GM19043 (cell line): ENCODE results near the gene UQCC5.

ENCODE experiments used
- ATAC-seq: cut with Tn5 transposase; IDR thresholded peaks from one replicate; pipeline ENCODE4 v1.9.1; 2021; ENCODE audit warnings: low read depth; ENCODE audit not compliant: unreplicated experiment

UQCC5 gene, protein sequence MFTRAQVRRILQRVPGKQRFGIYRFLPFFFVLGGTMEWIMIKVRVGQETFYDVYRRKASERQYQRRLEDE

GRCh38 chr3:52536369-52537164 lies at the start of gene UQCC5:
Gene UQCC5 (plus strand): TSS chr3:52536605. CDS start chr3:52536756, 151 bp downstream.
- peak; percentile 92 for ATAC-seq

- no peak for ATAC-seq
Observed at GRCh38 chr3:52487050-52487787, 49.2 kb upstream of the UQCC5 start.

GRCh38 chr3:52487788-52488691 lies 48.4 kb upstream of the UQCC5 start:
- ATAC-seq: no peak

- ATAC-seq: no peak
Observed at GRCh38 chr3:52488746-52489145, 47.7 kb upstream of the UQCC5 start.

- no peak for ATAC-seq
Observed at GRCh38 chr3:52489453-52489852, 47.0 kb upstream of the UQCC5 start.

DNA sequence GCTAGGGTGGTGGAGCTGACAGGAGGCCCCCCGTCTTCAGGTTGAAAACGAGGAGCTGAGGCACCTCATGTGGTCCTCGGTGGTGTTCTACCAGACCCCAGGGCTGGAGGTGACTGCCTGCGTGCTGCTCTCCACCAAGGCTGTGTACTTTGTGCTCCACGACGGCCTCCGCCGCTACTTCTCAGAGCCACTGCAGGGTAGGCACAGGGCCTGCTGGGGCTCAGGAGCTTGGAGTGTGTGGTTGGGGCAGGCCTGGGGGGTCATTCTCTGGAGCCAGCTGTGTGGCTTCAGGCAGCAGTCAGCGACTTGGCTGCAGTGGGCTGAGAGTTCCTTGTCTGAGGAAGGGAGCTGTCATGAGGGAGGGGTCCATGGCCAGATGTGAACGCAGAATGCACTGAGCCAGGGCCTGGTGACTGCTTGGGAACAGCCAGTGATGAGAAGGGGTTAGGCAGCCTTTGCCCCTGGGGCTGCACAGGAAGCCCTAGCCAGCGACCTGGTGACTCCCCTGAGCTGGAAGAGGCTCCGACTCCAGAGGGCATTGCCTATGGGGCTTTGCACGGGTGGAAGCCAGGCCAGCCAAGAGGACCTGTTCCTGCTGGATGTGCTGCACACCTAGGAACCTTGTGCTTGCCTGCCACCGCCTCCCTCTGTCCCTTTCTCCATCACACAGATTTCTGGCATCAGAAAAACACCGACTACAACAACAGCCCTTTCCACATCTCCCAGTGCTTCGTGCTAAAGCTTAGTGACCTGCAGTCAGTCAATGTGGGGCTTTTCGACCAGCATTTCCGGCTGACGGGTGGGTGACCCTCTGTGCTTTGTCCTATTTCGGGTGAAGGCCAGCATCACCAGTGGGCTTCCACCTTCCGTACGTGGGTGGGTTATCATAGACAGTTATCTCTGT lies 46.1 kb upstream of the UQCC5 start:
- no peak for ATAC-seq

DNA sequence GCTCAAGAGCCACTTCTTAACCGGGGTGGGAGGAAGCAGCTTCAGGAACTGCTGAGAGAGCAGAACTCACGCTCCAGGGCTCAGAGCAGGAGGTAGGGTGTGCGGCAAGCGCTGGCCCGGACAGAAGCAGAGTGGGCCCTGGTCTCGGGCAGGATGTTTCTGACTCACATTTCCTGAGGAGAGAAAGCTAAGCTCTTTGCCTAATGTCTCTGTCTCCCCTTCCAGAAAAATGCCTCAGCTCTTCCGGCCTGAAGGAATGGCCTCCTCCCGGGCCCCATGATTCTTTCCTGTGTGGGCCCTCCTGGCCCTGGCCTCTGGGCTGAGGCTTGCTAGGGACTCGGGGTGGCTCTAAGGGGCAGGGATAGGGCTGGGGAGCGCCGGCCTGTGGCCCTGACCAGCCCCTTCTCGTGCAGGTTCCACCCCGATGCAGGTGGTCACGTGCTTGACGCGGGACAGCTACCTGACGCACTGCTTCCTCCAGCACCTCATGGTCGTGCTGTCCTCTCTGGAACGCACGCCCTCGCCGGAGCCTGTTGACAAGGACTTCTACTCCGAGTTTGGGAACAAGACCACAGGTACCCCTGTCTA lies 45.4 kb upstream of the UQCC5 start:
- no peak for ATAC-seq

DNA sequence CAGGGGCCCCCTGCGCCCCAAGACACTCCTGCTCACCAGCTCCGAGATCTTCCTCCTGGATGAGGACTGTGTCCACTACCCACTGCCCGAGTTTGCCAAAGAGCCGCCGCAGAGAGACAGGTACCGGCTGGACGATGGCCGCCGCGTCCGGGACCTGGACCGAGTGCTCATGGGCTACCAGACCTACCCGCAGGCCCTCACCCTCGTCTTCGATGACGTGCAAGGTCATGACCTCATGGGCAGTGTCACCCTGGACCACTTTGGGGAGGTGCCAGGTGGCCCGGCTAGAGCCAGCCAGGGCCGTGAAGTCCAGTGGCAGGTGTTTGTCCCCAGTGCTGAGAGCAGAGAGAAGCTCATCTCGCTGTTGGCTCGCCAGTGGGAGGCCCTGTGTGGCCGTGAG lies 44.3 kb upstream of the UQCC5 start:
- ATAC-seq: no peak

DNA sequence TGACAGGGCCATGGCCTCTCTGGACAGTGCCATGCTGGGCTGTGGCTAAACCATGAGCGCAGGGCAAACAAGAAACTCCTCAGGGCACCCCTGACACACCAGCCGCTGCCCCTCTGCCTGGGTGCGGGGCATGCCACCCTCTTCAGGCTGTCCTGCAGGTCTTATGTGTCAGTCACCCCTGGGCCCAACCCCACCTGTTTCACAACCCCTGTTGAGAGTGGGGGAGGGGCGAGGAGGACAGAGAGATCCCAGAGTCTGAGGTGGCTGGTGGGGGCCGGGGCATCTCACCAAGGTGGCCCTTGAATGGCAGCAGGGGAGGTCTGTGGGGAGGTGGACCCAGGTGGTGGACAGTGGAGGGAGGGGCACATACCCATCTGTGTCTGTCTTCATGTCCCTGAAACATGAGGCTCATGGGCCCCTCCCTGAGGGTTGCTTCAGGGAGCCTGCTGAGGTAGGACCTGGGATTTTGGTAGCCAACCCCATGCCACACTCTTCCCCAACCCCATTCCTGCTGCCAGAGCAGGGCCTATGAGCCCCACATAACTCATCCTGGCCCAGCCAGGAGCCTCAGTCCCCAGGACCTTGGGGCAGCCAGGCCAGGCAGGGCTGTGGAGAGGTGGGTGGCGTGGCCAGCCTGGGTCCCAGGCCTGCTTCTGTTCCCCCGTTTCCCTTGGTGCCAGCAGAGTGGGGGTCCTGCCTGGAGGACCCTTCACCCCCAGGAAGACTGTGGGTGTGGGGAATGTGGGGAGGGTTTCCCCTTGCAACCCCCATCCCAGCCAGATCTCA lies 43.0 kb upstream of the UQCC5 start:
- ATAC-seq: no peak

DNA sequence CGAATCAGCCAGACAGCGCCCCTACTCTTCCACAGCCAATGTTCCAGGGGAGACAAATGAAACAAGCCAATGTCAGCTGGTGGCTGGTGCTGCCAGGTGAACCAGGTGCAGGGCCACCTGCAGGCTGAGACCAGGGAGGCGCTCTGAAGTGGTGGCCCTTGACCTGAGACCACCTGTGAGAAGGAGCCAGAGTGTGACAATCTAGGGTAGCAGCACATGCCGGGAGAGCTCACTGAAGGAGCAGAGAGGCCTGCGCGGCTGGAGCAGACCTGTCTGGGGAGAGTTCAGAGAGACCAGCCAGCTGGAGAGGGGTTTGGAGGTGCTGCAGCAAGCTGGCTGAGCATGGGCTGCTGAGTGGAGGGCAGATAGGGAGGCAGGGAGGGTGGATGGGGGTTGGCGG lies 42.0 kb upstream of the UQCC5 start:
- ATAC-seq: no peak

- no peak for ATAC-seq
Observed at GRCh38 chr3:52494886-52495495, 41.4 kb upstream of the UQCC5 start, which contains the start of gene STAB1. Gene STAB1 (plus strand): TSS chr3:52495338. CDS start chr3:52495414, 76 bp downstream.

- no peak for ATAC-seq
Observed at GRCh38 chr3:52495777-52496602, 40.4 kb upstream of the UQCC5 start.

GRCh38 chr3:52498137-52499054 lies 38.0 kb upstream of the UQCC5 start:
- ATAC-seq: no peak

- no peak for ATAC-seq
Observed at GRCh38 chr3:52501046-52501445, 35.4 kb upstream of the UQCC5 start.

GRCh38 chr3:52502001-52502400 lies 34.4 kb upstream of the UQCC5 start:
- ATAC-seq: no peak

DNA sequence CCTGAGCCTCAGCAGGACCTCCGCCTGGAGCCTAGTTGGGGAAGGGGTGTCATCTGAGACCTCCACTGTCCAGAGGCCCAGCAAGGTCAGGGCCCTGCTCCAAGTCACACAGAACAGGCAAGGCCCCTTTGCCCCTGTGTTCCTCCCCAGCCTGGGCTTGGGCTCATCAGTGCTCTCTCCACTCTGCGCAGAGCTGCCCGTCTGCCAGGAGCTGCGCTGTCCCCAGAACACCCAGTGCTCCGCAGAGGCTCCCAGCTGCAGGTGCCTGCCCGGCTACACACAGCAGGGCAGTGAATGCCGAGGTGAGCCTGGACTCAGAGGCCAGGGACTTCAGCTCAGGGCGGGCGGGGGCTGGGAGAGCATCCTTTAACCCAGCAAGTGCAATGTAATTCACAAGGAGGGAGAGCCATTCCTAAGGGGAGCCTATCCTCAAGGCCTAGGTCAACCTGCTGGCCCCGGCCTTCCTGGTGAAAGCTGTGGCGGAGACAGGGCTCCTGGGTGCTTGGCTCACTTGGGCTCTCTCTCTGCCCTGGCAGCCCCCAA lies 33.5 kb upstream of the UQCC5 start:
- ATAC-seq: no peak
